Memory B cell (primary cell): ENCODE data around the gene ATF7.
A peak's percentile ranks its signal among the peaks of the same experiment; 100 is the strongest.

Experiments used
- ATAC-seq: fragments of 150-1000 bp; cut with Tn5 transposase; 2 replicates; pipeline ENCODE4 v1.10.0; 2021; ENCODE audit warnings: low read depth, mild to moderate bottlenecking, moderate library complexity
- DNase-seq, 2 donors: peaks; one replicate each; pipeline ENCODE4 v3.0.0; 2022; ENCODE audit warnings: low spot score in 2 of 2
- H3K27ac Mint-ChIP-seq: one replicate; pipeline ENCODE4 v1.8.0; 2022; ENCODE audit warnings: mild to moderate bottlenecking, moderate library complexity, mixed read lengths
- H3K27me3 Mint-ChIP-seq: one replicate; pipeline ENCODE4 v1.8.0; 2022; ENCODE audit warnings: mixed read lengths
- H3K36me3 Mint-ChIP-seq: one replicate; pipeline ENCODE4 v1.8.0; 2022; ENCODE audit warnings: mild to moderate bottlenecking, mixed read lengths
- H3K4me1 Mint-ChIP-seq: one replicate; pipeline ENCODE4 v1.8.0; 2022; ENCODE audit warnings: mixed read lengths
- H3K4me3 Mint-ChIP-seq: one replicate; pipeline ENCODE4 v1.8.0; 2022; ENCODE audit warnings: mild to moderate bottlenecking, moderate library complexity, mixed read lengths
- H3K9me3 Mint-ChIP-seq: one replicate; pipeline ENCODE4 v1.8.0; 2022; ENCODE audit warnings: mixed read lengths

The ATF7 gene

DNA sequence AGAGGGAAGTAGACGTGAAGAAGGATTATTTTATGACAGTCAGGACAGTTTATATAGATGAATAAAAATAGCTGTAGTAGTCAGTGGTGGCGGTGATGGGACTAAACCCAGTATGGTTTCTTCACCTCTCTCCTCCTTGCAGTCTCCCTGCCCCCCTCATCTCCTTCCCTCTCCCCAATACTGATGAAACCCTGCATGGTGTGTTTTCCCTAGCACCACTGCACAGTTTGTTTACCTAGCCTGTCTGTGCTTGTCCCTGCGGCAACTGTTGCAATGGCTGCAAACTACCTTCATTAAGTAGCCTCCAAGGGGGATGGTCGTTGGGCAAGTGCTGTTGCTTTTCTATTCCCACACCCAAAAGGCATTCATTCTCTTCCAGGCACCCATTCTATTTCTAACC, 159.5 kb downstream of the ATF7 start:
- DNase-seq (no peak), ATAC-seq (no peak)
- no peaks in the 10 kb centered on the region for H3K9me3 Mint-ChIP-seq
- H3K27me3 Mint-ChIP-seq, result no peaks in the 10 kb centered on the region
- H3K4me3 Mint-ChIP-seq, result no peak overlapping the region
- H3K27ac Mint-ChIP-seq, result no peak overlapping the region
- peaks cover 13% of the 10 kb centered on the region for H3K4me1 Mint-ChIP-seq
- peaks cover 41% of the 10 kb centered on the region for H3K36me3 Mint-ChIP-seq

GRCh38 chr12:53465679-53466078, 160.5 kb downstream of the ATF7 start:
- no peak for ATAC-seq
- Mint-ChIP-seq H3K36me3 (peaks cover 43% of the 10 kb centered on the region), H3K27me3 (no peaks in the 10 kb centered on the region), H3K9me3 (no peaks in the 10 kb centered on the region), H3K27ac (no peak overlapping the region), H3K4me1 (peaks cover 15% of the 10 kb centered on the region), H3K4me3 (no peak overlapping the region)
- DNase-seq, result no peak

DNA sequence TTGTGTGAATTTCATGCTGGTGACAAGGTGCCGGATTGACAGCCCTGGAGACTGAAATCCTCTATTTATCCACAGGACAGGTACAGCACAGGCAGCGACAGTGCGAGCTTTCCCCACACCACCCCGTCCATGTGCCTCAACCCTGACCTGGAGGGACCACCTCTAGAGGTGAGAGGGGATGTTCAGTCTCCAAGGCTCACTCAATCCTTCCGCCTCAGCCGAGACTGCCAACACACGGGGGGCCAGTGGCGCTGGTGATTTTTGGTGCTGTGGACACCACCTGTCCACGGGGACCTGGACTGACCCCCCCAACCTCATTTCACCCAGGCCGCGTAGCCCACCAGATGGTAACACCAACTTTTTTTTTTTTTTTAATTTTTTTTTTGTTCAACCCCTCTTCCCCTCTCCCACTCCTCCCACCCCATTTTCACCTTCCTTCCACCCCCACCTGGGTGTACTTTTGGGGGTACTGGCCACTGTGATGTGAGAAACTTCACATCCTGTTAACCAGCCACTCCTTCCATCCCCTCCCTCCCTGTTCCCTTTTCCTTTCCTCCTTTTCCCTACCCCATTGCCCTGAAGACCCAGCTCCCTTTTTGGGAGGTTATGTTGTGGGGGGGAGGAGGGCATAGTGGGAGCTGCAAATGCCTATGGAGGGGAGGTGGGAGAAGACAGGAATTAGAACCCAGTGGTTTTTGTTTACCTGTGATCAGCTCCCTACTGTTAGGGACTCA, 161.3 kb downstream of the ATF7 start:
- Mint-ChIP-seq H3K36me3 (peaks cover 50% of the 10 kb centered on the region), H3K9me3 (no peaks in the 10 kb centered on the region), H3K4me1 (peaks cover 16% of the 10 kb centered on the region), H3K27me3 (no peaks in the 10 kb centered on the region), H3K27ac (no peak overlapping the region), H3K4me3 (no peak overlapping the region)
- DNase-seq (no peak), ATAC-seq (no peak)

GRCh38 chr12:53463802-53464560, 162.2 kb downstream of the ATF7 start:
- peaks cover 18% of the 10 kb centered on the region for H3K4me1 Mint-ChIP-seq
- peaks cover 52% of the 10 kb centered on the region for H3K36me3 Mint-ChIP-seq
- H3K4me3 Mint-ChIP-seq, result no peak overlapping the region
- DNase-seq (no peak), ATAC-seq (no peak)
- peak overlapping the region; percentile 40 for H3K27ac Mint-ChIP-seq
- H3K27me3 Mint-ChIP-seq, result no peaks in the 10 kb centered on the region
- H3K9me3 Mint-ChIP-seq, result no peaks in the 10 kb centered on the region

DNA sequence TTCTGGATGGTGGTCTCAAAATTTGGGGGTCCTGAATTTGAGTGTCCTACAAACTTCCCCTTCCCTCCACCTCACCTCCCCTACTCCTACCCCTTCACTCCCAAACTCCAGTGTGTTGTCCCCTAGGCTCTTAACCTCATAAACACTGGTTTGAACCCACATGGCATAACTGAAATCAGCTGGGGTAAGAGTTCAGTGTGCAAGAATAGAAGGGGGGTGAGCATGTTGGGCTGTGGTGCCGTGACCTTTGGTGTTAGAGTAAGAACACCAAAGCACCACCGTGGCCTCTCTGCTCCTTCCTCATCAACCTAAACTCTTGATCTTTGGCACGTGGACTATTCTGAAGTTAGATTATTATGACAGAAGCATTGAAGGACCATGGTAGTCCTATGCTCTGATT, 163.2 kb downstream of the ATF7 start:
- DNase-seq (no peak), ATAC-seq (no peak)
- no peaks in the 10 kb centered on the region for H3K27me3 Mint-ChIP-seq
- H3K36me3 Mint-ChIP-seq, result peaks cover 49% of the 10 kb centered on the region
- no peak overlapping the region for H3K27ac Mint-ChIP-seq
- H3K4me3 Mint-ChIP-seq, result no peak overlapping the region
- H3K4me1 Mint-ChIP-seq, result peaks cover 18% of the 10 kb centered on the region
- no peaks in the 10 kb centered on the region for H3K9me3 Mint-ChIP-seq

DNA sequence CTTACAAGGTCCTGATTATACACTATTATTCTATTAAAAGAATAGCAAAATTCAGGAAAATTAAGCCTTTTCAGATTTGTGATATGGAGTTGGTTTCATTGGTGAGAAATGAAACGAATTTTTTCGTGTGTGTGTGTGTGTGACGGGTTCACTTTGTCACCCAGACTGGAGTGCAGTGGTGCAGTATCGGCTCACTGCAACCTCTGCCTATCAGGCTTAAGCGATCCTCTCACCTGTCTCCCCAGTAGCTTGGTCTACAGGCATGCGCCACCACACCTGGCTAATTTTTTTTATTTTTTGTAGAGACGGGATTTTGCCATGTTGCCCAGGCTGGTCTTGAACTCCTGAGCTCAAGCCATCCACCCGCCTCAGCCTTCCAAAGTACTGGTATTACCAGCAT, 164.6 kb downstream of the ATF7 start:
- H3K4me3 Mint-ChIP-seq, result no peak overlapping the region
- H3K27me3 Mint-ChIP-seq, result no peaks in the 10 kb centered on the region
- no peak for DNase-seq
- H3K4me1 Mint-ChIP-seq, result peaks cover 13% of the 10 kb centered on the region
- no peaks in the 10 kb centered on the region for H3K9me3 Mint-ChIP-seq
- peaks cover 42% of the 10 kb centered on the region for H3K36me3 Mint-ChIP-seq
- no peak overlapping the region for H3K27ac Mint-ChIP-seq
- ATAC-seq, result no peak

- H3K4me3 Mint-ChIP-seq, result no peak overlapping the region
- no peak for DNase-seq
- peaks cover 38% of the 10 kb centered on the region for H3K36me3 Mint-ChIP-seq
- H3K9me3 Mint-ChIP-seq, result no peaks in the 10 kb centered on the region
- no peaks in the 10 kb centered on the region for H3K27me3 Mint-ChIP-seq
- peaks cover 12% of the 10 kb centered on the region for H3K4me1 Mint-ChIP-seq
- ATAC-seq, result no peak
- H3K27ac Mint-ChIP-seq, result peak overlapping the region; percentile 35
Observed at GRCh38 chr12:53461059-53461458, 165.1 kb downstream of the ATF7 start.

DNA sequence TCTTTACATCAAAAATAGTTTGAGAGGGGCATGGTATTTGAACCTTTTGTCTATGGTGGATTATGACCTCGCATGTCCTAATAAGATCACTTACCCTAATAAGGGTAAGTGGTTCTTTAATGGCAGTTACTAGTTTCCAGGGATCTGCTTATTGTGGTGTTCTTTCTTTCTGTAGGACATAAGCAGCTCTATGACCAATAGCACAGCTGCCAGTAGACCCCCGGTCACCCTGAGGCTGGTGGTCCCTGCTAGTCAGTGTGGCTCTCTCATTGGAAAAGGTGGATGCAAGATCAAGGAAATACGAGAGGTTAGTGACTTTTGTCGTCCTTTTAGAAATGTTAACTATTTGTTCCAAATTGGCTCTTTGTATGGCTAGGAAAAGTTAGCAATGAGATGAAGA, 167.1 kb downstream of the ATF7 start:
- H3K4me3 Mint-ChIP-seq, result no peak overlapping the region
- peaks cover 36% of the 10 kb centered on the region for H3K36me3 Mint-ChIP-seq
- no peak overlapping the region for H3K27ac Mint-ChIP-seq
- peaks cover 15% of the 10 kb centered on the region for H3K4me1 Mint-ChIP-seq
- H3K27me3 Mint-ChIP-seq, result no peaks in the 10 kb centered on the region
- DNase-seq (no peak), ATAC-seq (no peak)
- H3K9me3 Mint-ChIP-seq, result no peaks in the 10 kb centered on the region
